Left colon (tissue), 2 donors: ENCODE results near the gene NSL1. TPM values are rescaled to one million over a fixed set of nuclear protein-coding genes. Genes with fewer than 3 reads are reported as not detected.
"Not testable (repeated sequence)": the region's sequence is repeated elsewhere in the genome, so short reads cannot be mapped to it uniquely, and the experiment has no call there.

ENCODE experiments used
- ATAC-seq: fragments of 200-7000 bp; cut with Tn5 transposase; one replicate; pipeline ENCODE4 v1.9.1; 2020; ENCODE audit warnings: mild to moderate bottlenecking, moderate library complexity
- DNase-seq, 2 donors: peaks; one replicate each; pipeline ENCODE4 v3.0.0-alpha.2; 2020
- intact Hi-C, 2 donors: fragments of 100-400 bp; cut with DNase I in 1 of 2; cut with micrococcal nuclease in 1 of 2; formaldehyde crosslinking; loops; one replicate each; pipeline versions ENCODE4 v1.11.2 to v1.14.0; 2022; cut with DNase I, micrococcal nuclease
- total RNA-seq, 2 donors: library from RNA; stranded (reverse); fragmentation: NEBNext Ultra II Directional; extraction: Animal tissue kit (Norgen Biotek cat#: 25700); gene quantifications; one replicate each; pipeline ENCODE4 v1.2.1, GENCODE V29; 2021
- donor health status: DM: no; HTN: no; CAD: no.
- donor health status: DM: yes; HTN: yes; CAD: no.

The NSL1 gene
- total RNA-seq, 2 donors from 2014 or later = 17.9 to 21.9 TPM

- no peak for ATAC-seq
- intact Hi-C loops = no loop called here
Observed at GRCh38 chr1:212792396-212792908, 875 bp upstream of the NSL1 start.

DNA sequence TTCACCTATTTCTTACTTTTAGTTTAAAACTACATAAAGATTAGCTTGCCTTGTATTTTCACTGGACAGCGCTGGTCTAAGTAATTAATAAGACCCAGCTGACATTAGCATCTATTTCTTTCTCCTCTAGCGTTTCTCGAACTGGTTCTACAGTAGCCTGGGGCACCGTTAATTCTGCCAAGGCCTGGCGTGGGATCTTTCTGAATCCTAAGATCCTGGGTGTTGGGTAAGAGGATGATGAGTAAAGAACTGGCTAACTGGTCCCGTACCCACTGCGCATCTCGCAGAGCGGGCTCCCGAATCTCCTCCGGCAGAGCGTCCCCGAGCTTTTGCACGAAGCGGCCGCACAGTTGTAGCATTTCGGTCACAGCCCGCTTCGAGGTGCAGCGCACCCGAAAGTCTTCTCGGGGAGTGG, 309 bp downstream of the NSL1 start:
- intact Hi-C loops = no loop called here
- ATAC-seq (peak; percentile 44), DNase-seq (no peak)

More at GRCh38 chr1:212792396-212792908, 875 bp upstream of the NSL1 start:
- no peak for DNase-seq

DNA sequence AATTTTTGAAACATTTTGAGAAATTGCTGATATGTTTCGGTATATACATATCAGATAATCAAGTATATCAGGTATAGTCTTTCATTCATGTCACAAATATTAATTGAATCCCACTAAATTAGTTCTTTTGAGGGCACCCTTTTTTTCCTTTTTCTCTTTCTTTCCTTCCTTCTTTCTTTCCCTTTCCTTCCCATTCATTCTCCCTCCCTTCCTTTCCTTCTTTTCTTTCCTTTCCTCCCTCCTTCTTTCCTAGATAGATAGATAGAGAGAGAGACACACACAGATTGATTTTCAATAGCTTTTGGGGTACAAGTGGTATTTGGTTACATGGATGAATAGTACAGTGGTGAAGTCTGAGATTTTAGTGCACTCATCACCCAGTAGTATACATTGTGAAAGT, 5.7 kb downstream of the NSL1 start:
- ATAC-seq = no peak
- intact Hi-C loops = loop anchor here in 1 of 2 donors (10.0 kb wide), 2 partner anchors 111 to 311 kb away; no protein-coding TSS in a partner anchor
- DNase-seq = no peak

- no peak for DNase-seq
- intact Hi-C loops = loop anchor here in 1 of 2 donors (10.0 kb wide), 2 partner anchors 109 to 309 kb away; no protein-coding TSS in a partner anchor
- ATAC-seq = no peak
Observed at GRCh38 chr1:212783976-212784375, 7.6 kb downstream of the NSL1 start.

GRCh38 chr1:212782422-212783154, 9.0 kb downstream of the NSL1 start:
- intact Hi-C loops = loop anchor here in 1 of 2 donors (10.0 kb wide), 2 partner anchors 108 to 308 kb away; no protein-coding TSS in a partner anchor
- DNase-seq (no peak), ATAC-seq (peak; percentile 63)

GRCh38 chr1:212781225-212781624, 10.4 kb downstream of the NSL1 start:
- intact Hi-C loops = loop anchor here in 1 of 2 donors (10.0 kb wide), 2 partner anchors 106 to 306 kb away; no protein-coding TSS in a partner anchor
- ATAC-seq = no peak
- no peak for DNase-seq

DNA sequence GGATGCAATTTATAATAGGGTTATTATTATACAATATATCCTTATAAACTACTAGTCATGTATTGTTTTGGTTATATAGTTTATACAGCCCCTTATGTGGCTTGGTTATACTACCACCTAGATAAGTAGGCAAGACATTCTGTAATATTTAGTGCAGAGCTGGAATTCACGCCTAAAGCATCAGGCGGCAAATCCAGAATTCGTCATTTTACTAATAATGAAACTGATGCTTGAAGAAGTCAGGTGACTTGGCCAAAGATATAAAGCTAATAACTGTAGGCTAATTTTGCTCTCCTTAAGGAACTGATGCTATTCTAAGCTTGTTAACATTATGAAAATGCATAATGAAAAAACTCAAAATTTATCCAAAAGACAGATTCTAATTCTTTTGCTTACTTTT, 10.8 kb downstream of the NSL1 start:
- DNase-seq = no peak
- intact Hi-C loops = loop anchor here in 1 of 2 donors (10.0 kb wide), 2 partner anchors 106 to 306 kb away; no protein-coding TSS in a partner anchor
- ATAC-seq = no peak

DNA sequence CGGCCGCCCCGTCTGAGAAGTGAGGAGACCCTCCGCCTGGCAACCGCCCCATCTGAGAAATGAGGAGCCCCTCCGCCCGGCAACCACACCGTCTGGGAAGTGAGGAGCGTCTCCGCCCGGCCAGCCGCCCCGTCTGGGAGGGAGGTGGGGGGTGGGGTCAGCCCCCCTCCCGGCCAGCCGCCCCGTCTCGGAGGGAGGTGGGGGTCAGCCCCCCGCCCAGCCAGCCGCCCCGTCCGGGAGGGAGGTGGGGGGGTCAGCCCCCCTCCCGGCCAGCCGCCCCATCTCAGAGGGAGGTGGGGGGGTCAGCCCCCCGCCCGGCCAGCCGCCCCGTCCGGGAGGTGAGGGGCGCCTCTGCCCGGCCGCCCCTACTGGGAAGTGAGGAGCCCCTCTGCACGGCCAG, 12.5 kb downstream of the NSL1 start:
- intact Hi-C loops, ATAC-seq, DNase-seq: not testable (repeated sequence)

- intact Hi-C loops = no loop called here
- DNase-seq (no peak), ATAC-seq (no peak)
Observed at GRCh38 chr1:212777151-212777550, 14.4 kb downstream of the NSL1 start.

GRCh38 chr1:212775241-212775640, 16.3 kb downstream of the NSL1 start:
- ATAC-seq = no peak
- DNase-seq = no peak

GRCh38 chr1:212774584-212774983, 17.0 kb downstream of the NSL1 start:
- DNase-seq = no peak
- intact Hi-C loops = no loop called here
- ATAC-seq = no peak

More at GRCh38 chr1:212775241-212775640, 16.3 kb downstream of the NSL1 start:
- intact Hi-C loops = no loop called here

DNA sequence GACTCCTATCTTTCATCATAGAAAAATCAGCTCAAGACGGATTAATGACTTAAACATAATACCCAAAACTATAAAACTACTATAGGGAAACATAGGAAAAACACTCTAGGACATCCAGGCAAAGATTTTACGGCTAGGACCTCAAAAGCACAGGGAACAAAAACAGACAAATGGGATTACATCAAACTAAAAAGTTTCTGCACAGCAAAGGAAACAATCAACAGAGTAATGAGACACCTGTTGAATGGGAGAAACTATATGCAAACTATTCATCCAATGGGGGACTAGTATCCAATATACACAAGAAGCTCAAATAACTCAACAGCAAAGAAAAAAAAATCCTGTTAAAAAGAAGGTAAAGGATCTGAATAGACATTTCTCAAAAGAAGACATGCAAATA, 18.6 kb downstream of the NSL1 start:
- DNase-seq (no peak), ATAC-seq (no peak)
- intact Hi-C loops = no loop called here

DNA sequence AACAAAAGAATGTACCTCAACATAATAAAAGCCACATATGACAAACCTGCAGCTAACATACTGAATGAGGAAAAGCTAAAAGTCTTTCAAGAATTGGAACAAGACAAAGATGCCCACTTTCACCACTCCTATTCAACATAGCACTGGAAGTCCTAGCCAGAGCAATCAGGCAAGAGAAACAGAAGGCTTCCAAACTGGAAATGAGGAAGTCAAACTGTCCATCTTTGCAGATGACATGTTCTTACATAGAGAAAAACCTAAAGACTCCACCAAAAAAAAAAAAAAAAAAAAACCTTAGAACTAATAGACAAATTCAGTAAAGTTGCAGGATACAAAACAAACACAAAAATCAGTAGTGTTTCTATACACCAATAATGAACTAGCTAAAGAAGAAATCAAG, 20.2 kb downstream of the NSL1 start:
- ATAC-seq = no peak
- intact Hi-C loops = no loop called here
- no peak for DNase-seq

- intact Hi-C loops = no loop called here
- DNase-seq = no peak
- ATAC-seq = no peak
Observed at GRCh38 chr1:212769459-212770167, 22.0 kb downstream of the NSL1 start.

DNA sequence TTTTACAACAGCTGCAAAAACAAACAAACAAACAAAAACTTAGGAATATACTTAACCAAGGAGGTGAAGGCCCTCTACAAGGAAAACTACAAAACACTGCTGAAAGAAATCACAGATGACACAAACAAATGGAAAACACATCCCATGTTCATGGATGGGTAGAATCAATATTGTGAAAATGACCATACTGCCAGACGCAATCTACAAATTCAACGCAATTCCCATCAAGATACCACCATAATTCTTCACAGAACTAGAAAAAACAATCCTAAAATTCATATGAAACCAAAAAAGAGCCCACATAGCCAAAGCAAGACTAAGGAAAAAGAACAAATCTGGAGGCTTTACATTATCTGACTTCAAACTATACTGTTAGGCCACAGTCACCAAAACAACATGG, 24.8 kb downstream of the NSL1 start:
- DNase-seq, ATAC-seq, intact Hi-C loops: not testable (repeated sequence)

DNA sequence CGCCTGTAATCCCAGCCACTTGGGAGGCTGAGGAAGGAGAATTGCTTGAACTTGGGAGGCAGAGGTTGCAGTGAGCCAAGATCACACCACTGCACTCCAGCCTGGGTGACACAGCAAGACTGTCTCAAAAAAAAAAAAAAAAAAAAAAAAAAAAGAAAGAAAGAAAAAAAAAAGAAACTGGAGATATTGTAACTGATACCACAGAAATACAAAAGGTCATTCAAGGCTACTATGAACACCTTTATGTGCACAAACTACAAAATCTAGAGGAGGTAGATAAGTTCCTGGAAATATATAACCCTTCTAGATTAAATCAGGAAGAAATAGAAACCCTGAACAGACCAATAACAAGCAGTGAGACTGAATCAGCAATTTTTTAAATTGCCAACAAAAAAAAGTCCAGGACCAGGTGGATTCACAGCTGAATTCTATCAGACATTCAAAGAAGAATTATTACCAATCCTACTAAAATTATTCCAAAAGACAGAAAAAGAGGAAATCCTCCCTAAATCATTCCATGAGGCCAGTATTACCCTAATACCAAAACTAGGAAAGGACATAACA, 26.8 kb downstream of the NSL1 start:
- DNase-seq, ATAC-seq, intact Hi-C loops: not testable (repeated sequence)

GRCh38 chr1:212762839-212763238, 28.7 kb downstream of the NSL1 start:
- ATAC-seq (no peak), DNase-seq (no peak)
- intact Hi-C loops = no loop called here

DNA sequence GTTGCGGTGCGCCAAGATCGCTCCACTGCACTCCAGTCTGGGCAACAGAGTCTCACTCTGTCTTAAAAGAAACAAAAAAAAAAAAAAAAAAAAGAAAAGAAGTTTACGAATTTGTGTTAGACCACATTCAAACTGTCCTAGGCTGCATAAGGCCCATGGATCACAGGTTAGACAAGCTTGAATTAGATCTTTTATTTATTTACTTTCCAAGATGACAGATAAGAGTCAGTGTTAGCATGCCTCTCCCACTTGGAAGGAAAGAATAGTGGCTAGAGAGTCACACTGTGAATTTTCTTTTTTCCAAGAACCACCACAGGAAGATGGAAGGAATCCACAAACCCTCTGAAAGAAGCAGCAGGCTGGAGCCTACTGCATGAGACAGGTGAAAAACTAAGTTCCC, 29.3 kb downstream of the NSL1 start:
- DNase-seq = no peak
- peak; percentile 61 for ATAC-seq
- intact Hi-C loops = no loop called here

DNA sequence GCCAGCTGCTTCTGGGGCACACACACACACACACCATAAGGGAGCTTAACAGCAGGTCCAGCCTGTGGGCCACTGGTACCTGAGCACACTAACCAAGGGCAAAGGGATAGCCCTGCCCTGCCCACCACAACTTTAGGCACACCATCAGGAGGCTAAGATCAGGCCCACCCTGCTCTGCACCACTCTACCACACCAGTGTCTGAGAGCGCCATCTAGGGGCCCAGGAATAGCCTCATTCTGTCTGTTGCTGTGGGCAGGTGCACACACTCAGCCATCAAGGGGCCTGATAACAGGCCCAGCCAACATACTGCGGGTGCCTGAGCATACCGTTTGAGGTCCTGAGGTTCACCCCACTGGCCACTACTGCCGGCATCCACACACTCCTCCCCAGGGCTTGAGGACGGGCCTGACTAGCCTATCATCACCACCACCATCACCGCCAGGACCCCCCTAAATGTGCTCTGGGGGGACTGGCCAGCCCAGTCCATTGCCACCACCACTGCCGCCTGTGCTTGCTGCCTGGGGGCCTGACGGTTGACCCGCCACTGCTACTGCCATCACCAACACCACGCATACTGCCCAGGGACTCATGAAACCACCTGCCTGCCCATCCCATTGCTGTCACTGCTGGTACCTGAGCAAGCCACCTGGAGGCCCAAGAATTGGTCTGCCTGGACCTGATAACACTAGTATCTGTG, 31.3 kb downstream of the NSL1 start:
- ATAC-seq (peak; percentile 40), DNase-seq (peak in 1 of 2 donors; percentile 36)
- intact Hi-C loops = no loop called here
